CD1c-positive myeloid dendritic cell (primary cell): ENCODE results near the gene DRAM2.

Experiments
- DNase-seq: peaks from one replicate; pipeline ENCODE4 v3.0.0-alpha.2; 2016; ENCODE audit errors: extremely low spot score

Gene DRAM2

GRCh38 chr1:111139956-111140679 is at the start of gene DRAM2, which contains the start of gene CEPT1:
Gene DRAM2 (minus strand): TSS chr1:111140093. CDS start chr1:111131554, 8,539 bp downstream.
Gene CEPT1 (plus strand): TSS chr1:111140223. CDS start chr1:111147715, 7,492 bp downstream.
- DNase-seq, result peak; percentile 97

GRCh38 chr1:111184663-111185062 is 44.8 kb upstream of the DRAM2 start:
- peak; percentile 53 for DNase-seq

GRCh38 chr1:111183308-111184069 is 43.6 kb upstream of the DRAM2 start:
- no peak for DNase-seq

- no peak for DNase-seq
These were observed 42.2 kb upstream of the DRAM2 start for GRCh38 chr1:111182052-111182451.

- DNase-seq, result no peak
These were observed 40.2 kb upstream of the DRAM2 start for GRCh38 chr1:111179968-111180533.

- DNase-seq, result no peak
These were observed 36.8 kb upstream of the DRAM2 start for GRCh38 chr1:111176678-111177077.

GRCh38 chr1:111175349-111175748 is 35.5 kb upstream of the DRAM2 start:
- no peak for DNase-seq

GRCh38 chr1:111174070-111174469 is 34.2 kb upstream of the DRAM2 start:
- DNase-seq, result no peak

GRCh38 chr1:111172463-111172862 is 32.6 kb upstream of the DRAM2 start:
- no peak for DNase-seq

GRCh38 chr1:111164151-111164550 is 24.3 kb upstream of the DRAM2 start:
- DNase-seq, result no peak

GRCh38 chr1:111163363-111163762 is 23.5 kb upstream of the DRAM2 start:
- DNase-seq, result no peak

GRCh38 chr1:111162488-111162880 is 22.6 kb upstream of the DRAM2 start:
- no peak for DNase-seq

- DNase-seq, result no peak
These were observed 22.1 kb upstream of the DRAM2 start for GRCh38 chr1:111161843-111162487.

GRCh38 chr1:111157431-111157830 is 17.5 kb upstream of the DRAM2 start:
- DNase-seq, result no peak

- DNase-seq, result no peak
These were observed 14.4 kb upstream of the DRAM2 start for GRCh38 chr1:111154021-111154999.

- DNase-seq, result no peak
These were observed 11.9 kb upstream of the DRAM2 start for GRCh38 chr1:111151838-111152237.

- no peak for DNase-seq
These were observed 8.5 kb upstream of the DRAM2 start for GRCh38 chr1:111148376-111148881.

GRCh38 chr1:111147948-111148347 is 8.1 kb upstream of the DRAM2 start:
- no peak for DNase-seq

GRCh38 chr1:111145963-111146768 is 6.3 kb upstream of the DRAM2 start:
- DNase-seq, result no peak

GRCh38 chr1:111145542-111145941 is 5.6 kb upstream of the DRAM2 start:
- DNase-seq, result no peak
